Mesendoderm (in vitro differentiated cells): Measurements from ENCODE around the gene SLC1A5.

Experiments used
- DNase-seq: peaks from one replicate; pipeline ENCODE4 v3.0.0; 2013
- H2AK5ac ChIP-seq: 2 replicates; pipeline ENCODE4 v1.6.1; 2013; ENCODE audit warnings: low read length, inconsistent platforms
- H2BK120ac ChIP-seq: 2 replicates; pipeline ENCODE4 v1.6.1; 2013; ENCODE audit warnings: low read depth, mild to moderate bottlenecking, low read length, moderate library complexity, mixed read lengths
- H2BK15ac ChIP-seq: replicated peaks from 2 replicates; pipeline ENCODE4 v1.6.1; 2013; ENCODE audit warnings: low read depth, mild to moderate bottlenecking, moderate library complexity
- H2BK5ac ChIP-seq: 2 replicates; pipeline ENCODE4 v1.6.1; 2013; ENCODE audit warnings: low read length, inconsistent platforms
- H3K18ac ChIP-seq: 2 replicates; pipeline ENCODE4 v1.6.1; 2013; ENCODE audit warnings: mild to moderate bottlenecking, low read length, mixed read lengths
- H3K23ac ChIP-seq: one replicate; pipeline ENCODE4 v1.6.1; 2013; ENCODE audit warnings: low read length
- H3K27ac ChIP-seq: 2 replicates; pipeline ENCODE4 v1.5.1; 2013; ENCODE audit warnings: low read depth, mild to moderate bottlenecking, inconsistent platforms, low read length, moderate library complexity
- H3K27me3 ChIP-seq: 2 replicates; pipeline ENCODE4 v1.6.1; 2013; ENCODE audit warnings: low read length, control low read depth, mild to moderate bottlenecking, inconsistent platforms; ENCODE audit not compliant: insufficient read depth, poor library complexity
- H3K36me3 ChIP-seq: 2 replicates; pipeline ENCODE4 v1.6.1; 2013; ENCODE audit warnings: low read length, inconsistent platforms; ENCODE audit not compliant: control insufficient read depth, insufficient read depth
- H3K4ac ChIP-seq: one replicate; pipeline ENCODE4 v1.6.1; 2013; ENCODE audit warnings: low read depth, mild to moderate bottlenecking, low read length, moderate library complexity
- H3K4me1 ChIP-seq: 2 replicates; pipeline ENCODE4 v1.6.1; 2013; ENCODE audit warnings: low read depth, low read length, inconsistent platforms; ENCODE audit not compliant: control insufficient read depth
- H3K4me2 ChIP-seq: 2 replicates; pipeline ENCODE4 v1.6.1; 2013; ENCODE audit warnings: low read length
- H3K4me3 ChIP-seq: 2 replicates; pipeline ENCODE4 v1.5.1; 2013; ENCODE audit warnings: mild to moderate bottlenecking, low read length
- H3K56ac ChIP-seq: one replicate; pipeline ENCODE4 v1.6.1; 2013; ENCODE audit warnings: low read length
- H3K79me1 ChIP-seq: 2 replicates; pipeline ENCODE4 v1.6.1; 2013; ENCODE audit warnings: low read length, inconsistent platforms
- H3K79me2 ChIP-seq: 2 replicates; pipeline ENCODE4 v1.6.1; 2013; ENCODE audit warnings: mild to moderate bottlenecking, low read length; ENCODE audit not compliant: control insufficient read depth, insufficient read depth
- H3K9ac ChIP-seq: 2 replicates; pipeline ENCODE4 v1.6.1; 2013; ENCODE audit warnings: low read length, inconsistent platforms
- H4K5ac ChIP-seq: one replicate; pipeline ENCODE4 v1.6.1; 2013; ENCODE audit warnings: low read length
- H4K8ac ChIP-seq: one replicate; pipeline ENCODE4 v1.6.1; 2013; ENCODE audit warnings: low read depth, mild to moderate bottlenecking, control low read depth, low read length, moderate library complexity
- WGBS: extraction: QIAGEN DNeasy Blood & Tissue Kit; methylation state at CpG from one replicate; pipeline ENCODE4 v1.1.7; 2013; ENCODE audit warnings: low lambda C conversion rate, missing lambda C conversion rate; ENCODE audit not compliant: insufficient coverage; ENCODE audit errors: extremely low coverage; 5-methylcytosine and 5-hydroxymethylcytosine counted together

The SLC1A5 gene

DNA sequence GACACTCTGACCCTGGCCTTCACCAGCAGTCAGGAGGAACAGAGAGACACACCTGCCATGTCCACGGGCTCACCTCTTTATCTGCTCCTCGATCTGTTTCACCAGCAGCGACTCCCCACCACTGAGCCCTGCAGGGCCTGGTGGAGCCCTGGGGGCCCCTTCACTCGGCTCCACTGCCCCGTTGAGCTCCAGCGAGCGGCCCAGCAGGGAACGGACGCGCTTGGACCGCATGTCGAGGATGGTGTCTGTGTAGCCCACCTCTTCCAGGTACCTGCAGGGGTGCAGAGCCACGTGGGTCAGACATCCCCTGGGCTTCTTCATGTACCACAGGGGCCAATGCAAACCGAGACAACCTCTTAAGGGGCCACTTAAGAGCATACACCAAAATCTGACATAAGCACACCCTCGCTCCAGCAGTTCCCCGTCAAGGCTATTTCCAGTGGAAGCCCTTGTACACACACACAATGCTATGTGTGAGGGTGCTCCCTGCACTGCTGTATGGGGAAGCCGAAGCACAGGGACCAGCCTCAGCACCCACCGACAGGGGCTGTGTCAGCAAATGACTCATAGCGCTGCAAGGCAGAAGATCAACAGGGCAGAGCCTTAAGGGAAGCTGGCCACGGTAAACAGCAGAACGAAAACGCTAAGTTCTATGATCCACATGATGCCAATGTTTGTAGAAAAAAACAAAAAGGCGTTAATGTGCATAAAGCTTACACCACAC, 55.3 kb downstream of the SLC1A5 start:
- H3K56ac ChIP-seq, result no peak overlapping the region
- no peak overlapping the region for H3K9ac ChIP-seq
- no peak overlapping the region for H2BK15ac ChIP-seq
- no peak overlapping the region for H3K27ac ChIP-seq
- no peak for DNase-seq
- no peaks in the 10 kb centered on the region for H3K4me1 ChIP-seq
- no peak overlapping the region for H4K5ac ChIP-seq
- no peak overlapping the region for H3K4me2 ChIP-seq
- H2BK5ac ChIP-seq, result no peak overlapping the region
- no peak overlapping the region for H3K23ac ChIP-seq
- WGBS, result no CpG with 5 or more reads among the region's 23 CpGs
- peaks cover 13% of the 10 kb centered on the region for H3K79me2 ChIP-seq
- H3K36me3 ChIP-seq, result peaks cover 18% of the 10 kb centered on the region
- no peak overlapping the region for H3K4me3 ChIP-seq
- H3K4ac ChIP-seq, result no peak overlapping the region
- H3K27me3 ChIP-seq, result no peaks in the 10 kb centered on the region
- H3K18ac ChIP-seq, result no peak overlapping the region
- H3K79me1 ChIP-seq, result peaks cover 25% of the 10 kb centered on the region
- no peak overlapping the region for H4K8ac ChIP-seq
- no peak overlapping the region for H2AK5ac ChIP-seq
- H2BK120ac ChIP-seq, result no peak overlapping the region

DNA sequence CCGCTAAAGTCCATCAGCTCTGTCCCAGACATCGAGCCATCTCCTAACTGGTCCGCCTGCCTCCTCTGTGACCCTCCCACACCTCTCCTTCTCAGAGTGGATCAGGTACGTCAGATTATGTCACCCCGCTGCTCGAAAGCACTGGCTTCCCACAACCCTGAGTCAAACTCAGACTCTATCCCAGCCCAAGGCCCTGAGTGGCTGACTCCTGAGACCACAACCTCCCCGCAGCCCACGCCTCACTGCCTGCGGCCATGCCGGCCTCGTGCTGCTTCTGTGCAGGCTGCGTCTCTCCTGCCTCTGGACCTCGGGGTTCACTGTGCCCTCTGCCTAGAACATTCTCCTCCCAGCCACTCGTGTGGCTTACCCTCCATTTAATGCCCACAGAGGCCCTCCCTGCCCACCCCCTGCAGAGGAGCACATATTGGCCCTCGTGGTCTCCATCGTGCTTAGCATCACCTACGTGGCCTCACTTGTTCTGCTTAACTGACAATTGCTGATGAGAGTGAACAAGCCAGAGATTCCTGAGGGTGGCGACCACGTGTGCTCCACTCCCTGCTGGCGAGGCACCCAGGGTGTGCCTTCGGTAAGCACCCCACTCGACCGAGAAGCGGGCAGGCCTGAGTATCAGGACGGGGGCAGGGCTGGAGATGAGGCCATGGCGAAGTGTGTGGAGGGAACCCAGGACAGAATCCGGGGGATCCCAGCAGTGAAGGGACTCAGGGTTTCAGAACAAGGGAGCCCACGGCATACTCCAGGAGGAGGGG, 56.0 kb downstream of the SLC1A5 start:
- no peaks in the 10 kb centered on the region for H3K4me1 ChIP-seq
- peaks cover 13% of the 10 kb centered on the region for H3K79me2 ChIP-seq
- no peak for DNase-seq
- H2AK5ac ChIP-seq, result no peak overlapping the region
- no peak overlapping the region for H3K27ac ChIP-seq
- H3K4ac ChIP-seq, result no peak overlapping the region
- H3K9ac ChIP-seq, result no peak overlapping the region
- H2BK15ac ChIP-seq, result no peak overlapping the region
- no peak overlapping the region for H2BK5ac ChIP-seq
- H4K5ac ChIP-seq, result no peak overlapping the region
- H3K23ac ChIP-seq, result no peak overlapping the region
- WGBS, result no CpG with 5 or more reads among the region's 28 CpGs
- H3K18ac ChIP-seq, result no peak overlapping the region
- H2BK120ac ChIP-seq, result no peak overlapping the region
- H3K79me1 ChIP-seq, result peaks cover 25% of the 10 kb centered on the region
- H3K4me2 ChIP-seq, result no peak overlapping the region
- H3K27me3 ChIP-seq, result no peaks in the 10 kb centered on the region
- peaks cover 18% of the 10 kb centered on the region for H3K36me3 ChIP-seq
- no peak overlapping the region for H3K4me3 ChIP-seq
- no peak overlapping the region for H3K56ac ChIP-seq
- no peak overlapping the region for H4K8ac ChIP-seq

DNA sequence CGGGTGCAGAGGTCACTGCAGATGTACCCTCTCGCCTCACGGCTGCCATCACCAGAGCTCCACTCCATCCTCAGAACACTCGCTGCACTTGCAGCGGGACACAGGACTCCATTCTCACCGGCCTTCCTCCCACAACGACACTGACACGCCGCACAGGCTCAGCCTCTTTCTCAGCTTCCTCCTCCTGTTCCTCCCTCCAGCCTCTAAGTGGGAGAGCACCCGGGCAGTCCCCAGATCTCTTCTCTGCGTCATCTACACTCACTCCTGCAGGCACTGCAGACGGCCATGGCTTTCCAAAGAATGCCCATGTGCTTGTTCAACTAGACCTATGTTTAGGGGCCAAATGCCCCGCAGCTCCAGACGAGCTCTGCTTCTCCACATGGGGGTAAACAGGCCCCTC, 56.8 kb downstream of the SLC1A5 start:
- Histone ChIP-seq H3K27ac (no peak overlapping the region), H4K5ac (no peak overlapping the region), H3K79me1 (peaks cover 20% of the 10 kb centered on the region), H2BK5ac (no peak overlapping the region), H3K23ac (no peak overlapping the region), H3K36me3 (peaks cover 19% of the 10 kb centered on the region), H4K8ac (no peak overlapping the region), H3K4me2 (no peak overlapping the region), H3K9ac (no peak overlapping the region), H3K4me3 (no peak overlapping the region), H2AK5ac (no peak overlapping the region), H3K4me1 (no peaks in the 10 kb centered on the region), H2BK120ac (no peak overlapping the region), H3K27me3 (no peaks in the 10 kb centered on the region), H2BK15ac (no peak overlapping the region), H3K4ac (no peak overlapping the region), H3K79me2 (peaks cover 7% of the 10 kb centered on the region), H3K56ac (no peak overlapping the region), H3K18ac (no peak overlapping the region)
- DNase-seq, result no peak
- no CpG with 5 or more reads among the region's 14 CpGs for WGBS

DNA sequence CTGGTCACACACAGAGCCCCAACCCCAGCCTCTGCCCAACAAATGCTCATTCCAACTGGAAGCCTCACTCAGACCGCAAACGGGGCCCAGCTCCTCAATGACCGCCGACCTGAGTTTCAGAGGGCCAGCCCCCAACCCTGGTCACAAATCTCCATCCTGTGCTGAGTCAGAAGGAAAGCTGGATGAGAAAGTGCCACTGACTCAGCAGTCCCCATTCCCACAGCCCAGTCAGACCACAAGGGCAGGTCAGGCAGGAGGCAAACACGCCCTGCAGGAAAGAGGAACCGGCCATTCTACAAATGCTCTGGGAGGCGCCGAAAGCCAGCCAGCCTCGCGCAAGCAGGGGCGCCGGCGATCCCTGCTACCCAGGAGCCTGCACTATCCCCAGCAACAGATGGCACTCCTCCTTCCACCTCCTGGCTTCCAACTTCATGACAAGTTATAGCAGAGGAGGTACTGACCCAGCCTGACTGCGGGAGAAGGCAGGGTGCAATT, 57.3 kb downstream of the SLC1A5 start:
- no peak overlapping the region for H4K5ac ChIP-seq
- no peak overlapping the region for H3K23ac ChIP-seq
- peaks cover 20% of the 10 kb centered on the region for H3K36me3 ChIP-seq
- H2AK5ac ChIP-seq, result no peak overlapping the region
- H3K9ac ChIP-seq, result no peak overlapping the region
- H3K56ac ChIP-seq, result no peak overlapping the region
- no peaks in the 10 kb centered on the region for H3K4me1 ChIP-seq
- H2BK5ac ChIP-seq, result no peak overlapping the region
- no peak overlapping the region for H2BK120ac ChIP-seq
- H3K27me3 ChIP-seq, result no peaks in the 10 kb centered on the region
- no peak overlapping the region for H3K4me2 ChIP-seq
- H3K4me3 ChIP-seq, result no peak overlapping the region
- H3K79me2 ChIP-seq, result peaks cover 7% of the 10 kb centered on the region
- H3K4ac ChIP-seq, result no peak overlapping the region
- H3K18ac ChIP-seq, result no peak overlapping the region
- no CpG with 5 or more reads among the region's 14 CpGs for WGBS
- peaks cover 19% of the 10 kb centered on the region for H3K79me1 ChIP-seq
- no peak overlapping the region for H4K8ac ChIP-seq
- no peak overlapping the region for H2BK15ac ChIP-seq
- peak; percentile 59 for DNase-seq
- H3K27ac ChIP-seq, result no peak overlapping the region

DNA sequence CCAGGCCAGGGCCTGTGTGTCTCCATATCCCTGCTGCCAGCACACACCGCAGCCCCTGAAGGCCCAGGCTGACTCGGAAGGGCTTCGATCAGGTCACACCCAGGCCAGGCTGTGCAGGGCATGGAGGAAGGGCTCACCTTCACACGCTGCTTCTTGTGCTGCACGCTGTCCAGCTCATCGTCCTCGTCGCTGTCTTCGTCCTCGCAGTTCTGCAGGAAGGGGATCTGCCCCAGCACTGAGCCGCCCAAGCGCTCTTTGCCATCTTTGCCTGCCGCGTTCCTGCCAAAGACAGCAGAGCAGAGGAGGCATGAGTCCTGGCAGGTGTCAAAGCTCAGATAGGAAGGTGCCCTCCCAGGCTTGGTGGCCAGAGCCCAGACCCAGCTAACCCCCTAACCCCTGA, 57.8 kb downstream of the SLC1A5 start:
- no CpG with 5 or more reads among the region's 14 CpGs for WGBS
- H3K9ac ChIP-seq, result no peak overlapping the region
- no peak overlapping the region for H2AK5ac ChIP-seq
- H2BK5ac ChIP-seq, result no peak overlapping the region
- no peak overlapping the region for H2BK15ac ChIP-seq
- DNase-seq, result no peak
- no peak overlapping the region for H3K4me3 ChIP-seq
- no peak overlapping the region for H2BK120ac ChIP-seq
- no peak overlapping the region for H3K56ac ChIP-seq
- H3K4ac ChIP-seq, result no peak overlapping the region
- H3K4me2 ChIP-seq, result no peak overlapping the region
- H3K36me3 ChIP-seq, result peaks cover 23% of the 10 kb centered on the region
- H4K8ac ChIP-seq, result no peak overlapping the region
- no peak overlapping the region for H3K27ac ChIP-seq
- H4K5ac ChIP-seq, result no peak overlapping the region
- H3K23ac ChIP-seq, result no peak overlapping the region
- peaks cover 7% of the 10 kb centered on the region for H3K79me2 ChIP-seq
- no peaks in the 10 kb centered on the region for H3K27me3 ChIP-seq
- H3K4me1 ChIP-seq, result no peaks in the 10 kb centered on the region
- H3K18ac ChIP-seq, result no peak overlapping the region
- peaks cover 19% of the 10 kb centered on the region for H3K79me1 ChIP-seq
